Astrocyte (in vitro differentiated cells and primary cell): ENCODE data around the gene UHRF2. TPM values are rescaled to one million over a fixed set of nuclear protein-coding genes. Genes with fewer than 3 reads are reported as not detected.
"Not testable (repeated sequence)": the region's sequence is repeated elsewhere in the genome, so short reads cannot be mapped to it uniquely, and the experiment has no call there.

Experiments
- DNase-seq: peaks from one replicate; pipeline ENCODE4 v3.0.0-alpha.2; 2010; ENCODE audit warnings: low read depth
- FAIRE-seq: peaks from 2 replicates; lab custom pipeline; 2011; peaks lifted over from hg19 to GRCh38; lab: Jason Lieb, UNC
- H2AFZ ChIP-seq: 2 replicates; pipeline ENCODE4 v1.6.0; 2012; ENCODE audit warnings: low read depth, low read length, inconsistent platforms
- H3K27ac ChIP-seq: 2 replicates; pipeline ENCODE4 v1.5.1; 2011; ENCODE audit warnings: low read depth, low read length, inconsistent platforms
- H3K27me3 ChIP-seq: 2 replicates; pipeline ENCODE4 v1.6.0; 2011; ENCODE audit warnings: low read length, inconsistent platforms; ENCODE audit not compliant: insufficient read depth
- H3K36me3 ChIP-seq: 2 replicates; pipeline ENCODE4 v1.5.1; 2011; ENCODE audit warnings: low read length, inconsistent platforms; ENCODE audit not compliant: insufficient read depth
- H3K4me1 ChIP-seq: 2 replicates; pipeline ENCODE4 v1.5.1; 2011; ENCODE audit warnings: low read length, inconsistent platforms; ENCODE audit not compliant: insufficient read depth
- H3K4me2 ChIP-seq: 2 replicates; pipeline ENCODE4 v1.6.0; 2012; ENCODE audit warnings: low read length, inconsistent platforms
- H3K4me3 ChIP-seq: 2 replicates; pipeline ENCODE4 v1.5.1; 2011; ENCODE audit warnings: low read depth, mild to moderate bottlenecking, low read length, inconsistent platforms; ENCODE audit not compliant: insufficient read depth
- H3K79me2 ChIP-seq: 2 replicates; pipeline ENCODE4 v1.6.0; 2012; ENCODE audit warnings: mild to moderate bottlenecking, low read length, inconsistent platforms; ENCODE audit not compliant: insufficient read depth
- H3K9ac ChIP-seq: 2 replicates; pipeline ENCODE4 v1.6.0; 2012; ENCODE audit warnings: mild to moderate bottlenecking, low read length, inconsistent platforms
- H3K9me3 ChIP-seq: 2 replicates; pipeline ENCODE4 v1.5.1; 2012; ENCODE audit warnings: low read depth, mild to moderate bottlenecking, low read length, inconsistent platforms; ENCODE audit not compliant: insufficient read depth
- H4K20me1 ChIP-seq: 2 replicates; pipeline ENCODE4 v1.6.0; 2012; ENCODE audit warnings: low read length, inconsistent platforms; ENCODE audit not compliant: insufficient read depth
- H3K27ac Mint-ChIP-seq: one replicate; pipeline ENCODE4 v1.8.0; 2021; ENCODE audit warnings: mild to moderate bottlenecking, mixed read lengths; ENCODE audit not compliant: unreplicated experiment
- H3K27me3 Mint-ChIP-seq: one replicate; pipeline ENCODE4 v1.8.0; 2021; ENCODE audit warnings: low read depth, mixed read lengths; ENCODE audit not compliant: unreplicated experiment
- H3K36me3 Mint-ChIP-seq: one replicate; pipeline ENCODE4 v1.8.0; 2021; ENCODE audit warnings: low read depth, mixed read lengths; ENCODE audit not compliant: unreplicated experiment
- H3K4me1 Mint-ChIP-seq: one replicate; pipeline ENCODE4 v1.8.0; 2021; ENCODE audit warnings: low read depth, mixed read lengths; ENCODE audit not compliant: unreplicated experiment
- H3K4me3 Mint-ChIP-seq: one replicate; pipeline ENCODE4 v1.8.0; 2021; ENCODE audit warnings: mild to moderate bottlenecking, moderate library complexity, mixed read lengths; ENCODE audit not compliant: unreplicated experiment
- H3K9me3 Mint-ChIP-seq: one replicate; pipeline ENCODE4 v1.8.0; 2021; ENCODE audit warnings: mild to moderate bottlenecking, mixed read lengths; ENCODE audit not compliant: unreplicated experiment
- EZH2 ChIP-seq: IDR thresholded peaks from 2 replicates; pipeline ENCODE4 v1.6.1; 2012; ENCODE audit warnings: mild to moderate bottlenecking, low read length, inconsistent platforms; ENCODE audit not compliant: insufficient read depth
- total RNA-seq: library from RNA; stranded (reverse); gene quantifications from 2 replicates; pipeline ENCODE4 v1.2.1, GENCODE V29; 2021
- TF ChIP-seq, protein P1 (sequence below): IDR thresholded peaks from 2 replicates; pipeline ENCODE4 v1.5.1; 2011; ENCODE audit warnings: low read depth, mild to moderate bottlenecking, inconsistent platforms, low read length, moderate library complexity; ENCODE audit not compliant: insufficient read depth

UHRF2 gene
- total RNA-seq, 1 donor from 2014 or later: 37.4 TPM

DNA sequence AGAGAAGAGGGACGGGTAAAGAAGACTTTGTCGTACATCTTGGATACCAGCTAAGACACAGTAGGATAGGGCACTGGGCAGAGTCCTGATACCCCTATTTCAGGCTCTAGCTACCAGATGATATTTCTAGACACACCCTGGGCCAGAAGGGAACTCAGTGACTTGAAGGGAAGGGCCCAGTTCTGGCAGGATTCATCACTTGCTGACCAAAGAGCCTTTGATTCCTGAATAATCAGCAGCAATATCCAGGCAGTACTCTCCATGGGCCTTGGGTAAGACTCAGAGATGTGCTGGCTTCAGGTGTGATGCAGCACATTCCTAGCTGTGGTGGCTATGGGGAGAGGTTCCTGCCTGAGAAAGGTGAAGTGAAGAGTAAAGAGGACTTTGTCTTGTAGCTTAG is 44.2 kb upstream of the UHRF2 start:
- Histone ChIP-seq H4K20me1 (no peaks in the 10 kb centered on the region), H3K4me2 (no peak overlapping the region), H3K27me3 (no peaks in the 10 kb centered on the region), H3K4me1 (no peaks in the 10 kb centered on the region), H3K79me2 (no peaks in the 10 kb centered on the region), H3K9me3 (no peaks in the 10 kb centered on the region), H3K27ac (no peak overlapping the region), H3K9ac (no peak overlapping the region), H3K36me3 (no peaks in the 10 kb centered on the region), H2AFZ (no peak overlapping the region), H3K4me3 (no peak overlapping the region)
- Mint-ChIP-seq H3K27me3 (peaks cover 9% of the 10 kb centered on the region), H3K4me3 (no peak overlapping the region), H3K9me3 (no peaks in the 10 kb centered on the region), H3K27ac (no peak overlapping the region), H3K36me3 (peaks cover 2% of the 10 kb centered on the region), H3K4me1 (no peaks in the 10 kb centered on the region)
- no peak for DNase-seq
- TF ChIP-seq EZH2: no peak
- TF ChIP-seq, protein P1, sequence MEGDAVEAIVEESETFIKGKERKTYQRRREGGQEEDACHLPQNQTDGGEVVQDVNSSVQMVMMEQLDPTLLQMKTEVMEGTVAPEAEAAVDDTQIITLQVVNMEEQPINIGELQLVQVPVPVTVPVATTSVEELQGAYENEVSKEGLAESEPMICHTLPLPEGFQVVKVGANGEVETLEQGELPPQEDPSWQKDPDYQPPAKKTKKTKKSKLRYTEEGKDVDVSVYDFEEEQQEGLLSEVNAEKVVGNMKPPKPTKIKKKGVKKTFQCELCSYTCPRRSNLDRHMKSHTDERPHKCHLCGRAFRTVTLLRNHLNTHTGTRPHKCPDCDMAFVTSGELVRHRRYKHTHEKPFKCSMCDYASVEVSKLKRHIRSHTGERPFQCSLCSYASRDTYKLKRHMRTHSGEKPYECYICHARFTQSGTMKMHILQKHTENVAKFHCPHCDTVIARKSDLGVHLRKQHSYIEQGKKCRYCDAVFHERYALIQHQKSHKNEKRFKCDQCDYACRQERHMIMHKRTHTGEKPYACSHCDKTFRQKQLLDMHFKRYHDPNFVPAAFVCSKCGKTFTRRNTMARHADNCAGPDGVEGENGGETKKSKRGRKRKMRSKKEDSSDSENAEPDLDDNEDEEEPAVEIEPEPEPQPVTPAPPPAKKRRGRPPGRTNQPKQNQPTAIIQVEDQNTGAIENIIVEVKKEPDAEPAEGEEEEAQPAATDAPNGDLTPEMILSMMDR: no peak
- no peak for FAIRE-seq

DNA sequence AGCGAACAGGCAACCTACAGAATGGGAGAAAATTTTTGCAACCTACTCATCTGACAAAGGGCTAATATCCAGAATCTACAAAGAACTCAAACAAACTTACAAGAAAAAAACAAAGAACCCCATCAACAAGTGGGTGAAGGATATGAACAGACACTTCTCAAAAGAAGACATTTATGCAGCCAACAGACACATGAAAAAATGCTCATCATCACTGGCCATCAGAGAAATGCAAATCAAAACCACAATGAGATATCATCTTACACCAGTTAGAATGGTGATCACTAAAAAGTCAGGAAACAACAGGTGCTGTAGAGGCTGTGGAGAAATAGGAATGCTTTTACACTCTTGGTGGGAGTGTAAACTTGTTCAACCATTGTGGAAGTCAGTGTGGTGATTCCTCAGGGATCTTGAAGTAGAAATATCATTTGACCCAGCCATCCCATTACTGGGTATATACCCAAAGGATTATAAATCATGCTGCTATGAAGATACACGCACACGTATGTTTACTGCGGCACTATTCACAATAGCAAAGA is 31.5 kb upstream of the UHRF2 start:
- H3K4me1 Mint-ChIP-seq, H3K4me1 ChIP-seq, H3K9ac ChIP-seq, H3K9me3 ChIP-seq, H3K36me3 Mint-ChIP-seq, H3K4me3 Mint-ChIP-seq, H3K79me2 ChIP-seq, H3K27me3 ChIP-seq, H4K20me1 ChIP-seq, H3K4me2 ChIP-seq, H3K4me3 ChIP-seq, DNase-seq, H3K27ac Mint-ChIP-seq, H3K36me3 ChIP-seq, H3K27ac ChIP-seq, H2AFZ ChIP-seq, FAIRE-seq: not testable (repeated sequence)
- Mint-ChIP-seq H3K27me3 (peaks cover 14% of the 10 kb centered on the region), H3K9me3 (peaks cover 10% of the 10 kb centered on the region)

DNA sequence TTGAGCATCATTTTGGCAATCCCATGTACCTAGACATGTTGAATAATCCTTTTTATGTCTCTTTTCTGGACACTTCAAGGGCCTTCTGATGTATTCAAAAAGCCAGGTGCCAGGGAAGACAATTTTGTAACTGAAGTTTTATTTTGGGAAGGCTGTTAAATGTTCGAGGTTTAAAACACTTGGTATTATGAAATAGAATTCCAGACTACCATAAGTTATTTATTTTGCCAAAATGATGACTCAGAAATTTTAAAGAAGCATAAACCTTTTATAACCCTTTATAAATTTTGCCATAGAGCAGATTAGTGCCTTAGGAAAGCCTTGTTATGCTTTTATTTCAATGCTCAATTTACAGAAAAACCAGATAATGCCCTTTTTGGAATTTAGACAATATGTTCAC is 30.3 kb upstream of the UHRF2 start:
- H3K27ac Mint-ChIP-seq: no peak overlapping the region
- Histone ChIP-seq H3K4me3 (no peak overlapping the region), H3K4me1 (peaks cover 4% of the 10 kb centered on the region), H3K36me3 (no peaks in the 10 kb centered on the region), H3K9me3 (no peaks in the 10 kb centered on the region), H3K27me3 (no peaks in the 10 kb centered on the region), H3K79me2 (no peaks in the 10 kb centered on the region), H3K9ac (peak overlapping the region; percentile 67), H2AFZ (no peak overlapping the region), H3K27ac (peak overlapping the region; percentile 64), H3K4me2 (no peak overlapping the region), H4K20me1 (no peaks in the 10 kb centered on the region)
- TF ChIP-seq, protein P1: no peak
- no peak for TF ChIP-seq EZH2
- H3K4me1 Mint-ChIP-seq: peaks cover 7% of the 10 kb centered on the region
- FAIRE-seq: no peak
- peaks cover 6% of the 10 kb centered on the region for H3K9me3 Mint-ChIP-seq
- peaks cover 10% of the 10 kb centered on the region for H3K27me3 Mint-ChIP-seq
- H3K36me3 Mint-ChIP-seq: no peaks in the 10 kb centered on the region
- DNase-seq: peak; percentile 8
- H3K4me3 Mint-ChIP-seq: no peak overlapping the region
